NAMALWA (cell line): Measurements from ENCODE around the gene GRAMD1B.
A peak's percentile ranks its signal among the peaks of the same experiment; 100 is the strongest.

ENCODE experiments used
- DNase-seq: peaks from one replicate; pipeline ENCODE4 v3.0.0-alpha.2; 2015; ENCODE audit warnings: low spot score

Gene GRAMD1B

GRCh38 chr11:123409456-123410217, 20.4 kb upstream of the GRAMD1B start:
- DNase-seq: no peak

- no peak for DNase-seq
Observed at GRCh38 chr11:123410218-123410549, 19.9 kb upstream of the GRAMD1B start.

- no peak for DNase-seq
Observed at GRCh38 chr11:123413636-123414035, 16.4 kb upstream of the GRAMD1B start.

GRCh38 chr11:123416566-123416965, 13.5 kb upstream of the GRAMD1B start:
- DNase-seq: no peak

GRCh38 chr11:123418351-123419114, 11.5 kb upstream of the GRAMD1B start:
- DNase-seq: no peak

- DNase-seq: no peak
Observed at GRCh38 chr11:123419731-123420452, 10.2 kb upstream of the GRAMD1B start.

- no peak for DNase-seq
Observed at GRCh38 chr11:123421589-123421988, 8.5 kb upstream of the GRAMD1B start.

- no peak for DNase-seq
Observed at GRCh38 chr11:123425367-123425766, 4.7 kb upstream of the GRAMD1B start.

- DNase-seq: no peak
Observed at GRCh38 chr11:123426789-123427188, 3.3 kb upstream of the GRAMD1B start.

GRCh38 chr11:123427405-123427804, 2.7 kb upstream of the GRAMD1B start:
- DNase-seq: no peak

- DNase-seq: no peak
Observed at GRCh38 chr11:123428116-123428715, 1.9 kb upstream of the GRAMD1B start.

- DNase-seq: no peak
Observed at GRCh38 chr11:123429336-123429735, 733 bp upstream of the GRAMD1B start.

GRCh38 chr11:123430721-123431497, 840 bp downstream of the GRAMD1B start:
- DNase-seq: no peak

- DNase-seq: no peak
Observed at GRCh38 chr11:123431619-123432018, 1.6 kb downstream of the GRAMD1B start.

GRCh38 chr11:123434262-123434661, 4.2 kb downstream of the GRAMD1B start:
- peak; percentile 36 for DNase-seq

GRCh38 chr11:123434911-123435310, 4.8 kb downstream of the GRAMD1B start:
- no peak for DNase-seq

- DNase-seq: no peak
Observed at GRCh38 chr11:123437236-123437979, 7.3 kb downstream of the GRAMD1B start.

- no peak for DNase-seq
Observed at GRCh38 chr11:123438131-123438627, 8.1 kb downstream of the GRAMD1B start.

GRCh38 chr11:123439616-123440015, 9.5 kb downstream of the GRAMD1B start:
- no peak for DNase-seq

- DNase-seq: no peak
Observed at GRCh38 chr11:123441161-123441560, 11.1 kb downstream of the GRAMD1B start.
